NCI-H2171 (cell line): Measurements from ENCODE around the gene ATP8A2.
A peak's percentile ranks its signal among the peaks of the same experiment; 100 is the strongest.

ENCODE experiments used
- DNase-seq: peaks from one replicate; lab custom pipeline; 2025; lab: John Stamatoyannopoulos, UW

Gene ATP8A2

DNA sequence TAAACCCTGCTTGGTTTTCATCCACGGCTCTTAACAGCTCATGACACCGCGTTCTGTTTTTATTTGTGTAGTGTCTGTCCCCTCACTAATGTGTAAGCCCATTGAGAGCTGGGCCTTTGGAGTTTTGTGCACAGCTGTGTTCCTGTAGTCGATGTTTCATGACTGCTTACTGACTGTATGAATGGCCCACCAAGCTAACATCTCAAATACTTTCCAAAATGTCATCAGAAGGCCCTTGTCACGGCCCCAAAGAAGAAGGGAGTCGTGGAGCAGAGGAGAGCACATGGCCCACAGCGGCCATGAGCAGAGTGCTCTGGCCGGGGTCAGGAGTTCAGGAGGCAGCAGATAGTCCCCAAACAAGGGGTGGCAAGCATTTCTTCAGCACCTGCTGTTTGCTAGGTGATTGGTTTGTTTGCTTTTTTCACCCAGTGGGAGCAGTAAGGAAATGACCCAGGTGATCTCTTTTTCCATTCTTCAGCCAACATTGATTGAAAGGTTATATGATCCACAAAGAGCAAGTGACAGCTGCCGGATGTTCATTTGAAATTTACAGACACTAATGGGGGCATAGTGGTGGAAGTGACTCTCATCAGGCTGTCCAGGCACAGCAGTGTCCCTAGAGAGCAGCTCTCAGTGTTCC lies 315.2 kb downstream of the ATP8A2 start:
- DNase-seq = peak; percentile 6

DNA sequence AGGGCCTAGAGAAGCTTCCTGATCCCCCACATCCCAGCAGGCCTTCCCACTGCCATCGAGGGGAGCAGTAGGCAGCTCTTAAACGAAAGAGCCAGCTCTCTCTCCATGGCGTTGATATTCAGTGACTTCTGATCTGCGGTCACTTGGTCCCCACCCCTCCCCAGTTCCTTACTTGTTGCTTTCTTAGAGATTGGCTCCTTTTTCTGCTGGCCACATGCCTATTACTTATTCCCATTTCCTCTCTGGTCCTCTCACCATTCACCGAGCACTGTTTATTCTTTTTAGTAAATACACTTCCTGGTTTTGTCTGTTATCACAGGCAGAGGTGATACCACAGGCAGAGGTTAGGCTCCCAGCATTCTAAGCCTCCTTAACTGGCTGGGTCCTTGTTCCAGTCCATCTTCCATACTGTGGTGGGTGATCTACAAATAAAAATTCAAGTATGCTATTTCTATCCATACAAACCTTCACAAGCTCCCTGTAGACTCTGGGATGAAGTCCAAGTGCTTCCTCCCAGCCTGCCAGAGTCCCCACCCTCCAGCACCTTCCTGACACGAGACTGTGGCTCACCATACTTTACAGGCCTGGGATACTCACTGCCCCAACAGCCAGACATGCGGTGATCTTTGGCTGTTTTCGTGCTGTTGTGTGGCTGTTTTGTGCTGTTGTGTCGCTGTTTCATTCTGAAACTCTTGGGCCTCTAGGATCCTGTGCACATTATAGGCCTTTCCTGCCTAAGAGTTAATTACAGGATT lies 315.9 kb downstream of the ATP8A2 start:
- no peak for DNase-seq

DNA sequence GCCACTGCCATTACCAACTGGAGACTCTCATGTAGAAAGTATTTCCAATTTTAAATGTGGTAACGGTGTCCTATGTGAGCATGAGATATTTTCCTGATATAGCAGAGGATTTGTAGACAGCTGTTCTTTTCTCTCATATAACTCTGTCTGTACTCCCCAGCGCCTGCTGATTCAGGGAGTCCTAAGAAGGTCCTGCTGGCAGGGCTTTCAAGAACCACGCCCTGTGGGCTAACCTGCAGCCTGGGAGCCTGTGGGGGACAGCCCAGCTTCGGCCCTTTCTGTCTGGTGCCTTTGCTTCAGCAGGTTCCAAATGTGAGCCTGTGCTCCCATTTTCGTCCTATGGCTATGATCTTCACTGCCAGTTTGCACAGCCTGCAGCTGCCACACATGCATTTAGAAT lies 316.8 kb downstream of the ATP8A2 start:
- DNase-seq = no peak

DNA sequence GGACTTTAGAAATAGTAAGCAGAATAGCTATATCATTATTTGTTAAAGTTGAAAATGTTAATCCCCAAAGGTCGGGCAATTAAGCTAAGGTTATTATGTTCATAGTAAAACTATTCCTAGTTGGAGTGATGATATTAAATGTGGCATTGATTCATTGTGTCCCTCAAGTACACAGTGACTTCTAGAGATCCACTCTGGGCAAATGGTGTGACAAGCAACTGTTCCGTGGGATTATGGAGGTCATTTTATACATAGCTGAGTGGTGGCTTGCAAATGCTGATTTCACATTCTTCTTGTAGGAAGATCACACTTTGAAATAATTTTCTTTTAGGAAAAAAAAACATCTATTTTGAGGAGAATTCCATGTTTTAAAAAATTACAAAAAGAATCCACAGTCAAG lies 317.8 kb downstream of the ATP8A2 start:
- no peak for DNase-seq

DNA sequence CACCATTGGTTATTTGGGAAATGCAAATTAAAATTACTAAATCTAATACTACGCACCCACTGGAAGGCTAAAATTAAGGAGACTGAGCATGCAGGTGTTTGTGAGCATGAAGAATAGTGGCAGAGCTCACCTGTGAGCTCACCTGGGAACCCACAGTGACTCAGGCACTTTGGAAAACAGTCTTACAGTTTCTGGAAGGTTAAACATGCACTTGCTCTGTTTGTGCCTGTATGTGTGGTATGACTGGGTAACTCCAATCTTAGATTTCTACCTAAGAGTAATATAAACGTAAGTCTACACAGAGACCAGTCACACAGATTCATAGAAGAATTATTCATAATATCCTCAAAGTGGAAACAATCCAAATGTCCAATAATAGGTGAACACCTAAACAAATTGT lies 318.8 kb downstream of the ATP8A2 start:
- no peak for DNase-seq

DNA sequence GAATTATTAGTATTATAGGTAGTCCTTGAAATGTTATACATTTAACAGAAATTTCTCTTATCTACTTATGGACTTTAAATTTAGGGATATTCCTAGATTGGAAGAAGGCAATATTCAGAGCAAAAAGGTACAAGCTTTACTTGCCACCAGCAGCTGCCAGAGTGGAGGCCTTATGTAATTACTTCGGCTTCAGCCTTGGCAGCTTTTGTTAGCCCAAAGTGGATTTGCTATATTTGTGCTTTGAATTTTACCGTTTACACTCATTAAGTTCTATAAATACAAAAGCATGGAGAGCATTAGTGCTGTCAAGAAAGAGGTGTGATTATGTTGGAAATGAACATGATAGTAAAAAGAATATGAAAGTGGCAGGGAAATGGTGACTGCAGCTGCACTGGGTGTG lies 319.9 kb downstream of the ATP8A2 start:
- no peak for DNase-seq

DNA sequence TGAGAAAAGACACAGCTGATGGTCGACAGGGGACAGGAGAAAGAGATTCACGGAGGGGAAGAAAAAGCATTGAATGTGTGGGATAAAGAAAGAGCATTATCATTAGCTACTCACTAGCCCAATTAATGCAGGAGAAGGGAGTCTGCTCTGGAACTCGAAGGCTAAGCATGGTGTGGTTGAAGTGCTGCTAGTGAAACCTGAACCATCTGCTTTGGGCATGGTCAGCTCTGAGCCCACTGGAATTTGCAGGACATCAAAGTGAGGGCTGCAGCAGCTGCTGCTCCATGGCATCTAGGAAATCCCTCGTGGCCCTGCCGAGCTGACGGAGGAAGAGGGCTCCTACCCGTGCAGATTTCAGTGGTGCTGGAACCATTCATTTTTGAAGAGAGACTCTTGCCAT lies 320.3 kb downstream of the ATP8A2 start:
- DNase-seq = no peak

DNA sequence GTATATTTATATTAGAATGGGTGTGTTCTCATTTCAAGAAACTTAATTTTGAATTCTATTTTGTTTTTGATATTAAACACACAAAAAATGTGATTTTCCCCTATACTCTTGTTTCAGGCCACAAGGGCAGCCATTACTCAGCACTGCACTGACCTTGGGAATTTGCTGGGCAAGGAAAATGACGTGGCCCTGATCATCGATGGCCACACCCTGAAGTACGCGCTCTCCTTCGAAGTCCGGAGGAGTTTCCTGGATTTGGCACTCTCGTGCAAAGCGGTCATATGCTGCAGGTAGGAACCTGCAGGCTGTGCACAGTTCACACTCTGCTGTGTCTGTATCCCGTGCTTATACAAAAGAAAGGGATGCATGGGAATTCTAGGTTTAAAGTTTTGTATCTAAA lies 327.3 kb downstream of the ATP8A2 start:
- no peak for DNase-seq

DNA sequence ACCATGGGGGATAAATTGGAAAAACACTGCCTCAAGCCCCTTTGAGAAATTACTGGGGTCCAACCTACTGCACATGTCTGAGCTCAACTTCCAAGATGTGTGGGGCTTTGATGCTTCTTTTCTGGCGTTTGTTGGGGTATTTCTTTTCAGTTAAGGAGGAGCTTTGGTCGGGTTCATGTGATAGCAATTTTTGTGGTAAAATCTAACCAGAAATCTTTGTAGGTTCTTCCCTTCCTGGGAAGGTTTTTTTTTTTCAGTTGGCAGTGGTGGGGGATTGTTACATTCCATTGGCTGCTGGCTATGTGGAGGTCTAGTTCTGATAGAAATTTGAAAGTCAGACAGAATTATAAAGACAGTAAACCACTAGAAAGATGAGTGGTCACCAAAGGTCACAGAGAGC lies 327.8 kb downstream of the ATP8A2 start:
- DNase-seq = no peak

DNA sequence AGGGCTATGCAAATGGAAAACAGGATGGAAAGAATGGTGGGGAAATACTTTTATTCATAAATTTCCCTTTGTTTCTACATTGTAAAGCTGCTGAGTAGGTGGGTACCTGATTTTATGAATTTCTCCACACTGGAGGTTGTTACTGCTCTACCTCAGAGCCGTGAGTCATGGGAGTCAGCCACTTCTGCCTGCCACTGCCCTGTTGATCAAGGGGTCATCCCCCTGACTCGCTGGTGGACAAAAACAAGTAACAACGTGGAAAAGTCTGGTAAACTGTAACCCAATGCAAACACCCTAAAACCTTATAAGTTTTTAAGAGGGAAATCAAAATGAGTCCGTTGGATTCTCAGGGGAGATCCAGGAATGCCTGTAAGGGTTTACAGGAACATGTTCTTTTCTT lies 329.5 kb downstream of the ATP8A2 start:
- no peak for DNase-seq

DNA sequence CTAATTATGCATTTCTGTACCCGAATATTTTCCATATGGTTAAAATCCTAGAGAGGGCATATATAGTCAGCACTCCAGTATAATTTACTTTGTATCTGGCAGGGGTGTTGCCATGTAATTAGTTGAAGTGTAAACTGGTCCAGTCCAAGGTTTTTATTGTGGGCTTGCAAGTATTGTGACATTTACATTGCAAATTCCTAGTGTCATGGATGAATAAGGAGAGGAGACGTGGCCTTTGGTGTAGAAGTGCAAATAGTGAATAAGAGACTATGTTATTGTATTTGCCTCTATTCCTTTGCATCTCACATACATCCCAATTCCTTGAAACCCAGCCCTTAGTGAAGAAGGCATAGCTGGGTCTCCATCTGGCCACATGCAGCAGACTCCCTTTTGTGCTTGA lies 330.6 kb downstream of the ATP8A2 start:
- DNase-seq = no peak

DNA sequence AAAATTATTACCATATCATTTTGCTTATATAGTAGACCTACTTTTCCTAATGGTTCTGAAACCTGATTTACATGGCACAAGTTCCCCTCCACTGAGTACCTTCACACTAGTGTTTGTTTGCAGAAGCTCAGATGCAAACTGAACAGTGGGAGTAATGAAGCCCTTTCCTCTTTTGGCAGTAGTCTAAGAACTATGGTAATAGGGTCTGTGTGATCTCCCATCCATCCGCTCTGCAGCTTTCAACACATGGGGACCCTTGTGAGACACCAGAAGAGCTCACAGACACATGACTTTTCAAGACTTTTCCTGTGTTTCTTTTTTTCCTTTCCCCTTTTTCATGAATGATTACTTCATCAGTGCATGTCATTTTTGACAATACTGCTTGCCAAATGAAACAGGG lies 336.0 kb downstream of the ATP8A2 start:
- no peak for DNase-seq

DNA sequence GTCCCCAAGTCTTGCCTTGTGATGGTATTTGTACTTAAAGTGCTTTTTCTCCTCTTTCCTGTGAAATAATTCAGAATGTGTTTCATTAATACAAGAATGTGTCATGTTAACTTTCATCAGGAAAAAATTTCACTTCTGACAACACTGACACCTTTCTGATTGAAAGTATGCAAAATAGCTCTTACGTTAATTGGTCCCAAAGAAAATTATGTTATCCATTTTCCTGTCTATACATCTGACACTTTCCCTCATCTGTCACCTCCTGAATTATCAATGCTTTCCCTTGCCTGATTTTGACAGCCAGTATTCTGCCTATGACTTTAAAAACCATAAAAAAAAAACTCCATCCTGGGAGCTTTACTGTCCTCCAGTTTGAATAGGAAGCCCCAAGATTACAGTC lies 336.5 kb downstream of the ATP8A2 start:
- no peak for DNase-seq

DNA sequence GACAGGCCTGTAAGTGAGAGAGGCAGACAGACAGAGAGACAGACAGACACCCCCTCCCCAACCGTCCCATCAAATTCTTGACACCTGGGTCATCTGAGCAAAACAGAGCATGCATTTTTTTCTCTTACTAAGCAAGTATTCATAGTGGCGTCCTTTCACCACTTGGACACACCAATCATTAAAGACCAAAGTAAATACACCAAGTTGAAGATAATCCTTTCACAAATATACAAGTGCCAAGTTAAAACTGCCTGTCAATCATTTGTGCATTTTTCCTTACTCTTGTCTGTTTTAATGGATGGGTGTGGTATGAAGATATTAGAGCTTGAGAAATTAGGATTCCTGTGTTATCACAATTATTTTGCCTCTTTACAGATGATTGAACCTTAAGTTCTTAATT lies 337.3 kb downstream of the ATP8A2 start:
- no peak for DNase-seq

DNA sequence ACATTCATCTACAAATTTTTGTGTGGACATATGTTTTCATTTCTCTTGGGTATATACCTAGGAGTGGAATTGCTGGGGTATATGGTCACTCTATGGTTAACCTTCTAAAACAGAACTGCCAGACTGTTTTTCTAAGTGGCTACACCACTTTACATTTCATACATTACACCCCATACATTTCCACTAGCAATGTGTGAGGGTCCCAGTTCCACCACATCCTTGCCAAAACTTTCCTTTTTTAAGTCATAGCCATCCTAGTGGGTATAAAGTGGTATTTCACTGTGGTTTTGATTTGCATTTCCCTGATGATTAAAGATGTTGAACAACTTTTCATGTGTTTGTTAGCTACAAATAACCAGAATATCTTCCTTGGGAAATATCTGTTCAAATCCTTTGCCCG lies 344.0 kb downstream of the ATP8A2 start:
- no peak for DNase-seq

DNA sequence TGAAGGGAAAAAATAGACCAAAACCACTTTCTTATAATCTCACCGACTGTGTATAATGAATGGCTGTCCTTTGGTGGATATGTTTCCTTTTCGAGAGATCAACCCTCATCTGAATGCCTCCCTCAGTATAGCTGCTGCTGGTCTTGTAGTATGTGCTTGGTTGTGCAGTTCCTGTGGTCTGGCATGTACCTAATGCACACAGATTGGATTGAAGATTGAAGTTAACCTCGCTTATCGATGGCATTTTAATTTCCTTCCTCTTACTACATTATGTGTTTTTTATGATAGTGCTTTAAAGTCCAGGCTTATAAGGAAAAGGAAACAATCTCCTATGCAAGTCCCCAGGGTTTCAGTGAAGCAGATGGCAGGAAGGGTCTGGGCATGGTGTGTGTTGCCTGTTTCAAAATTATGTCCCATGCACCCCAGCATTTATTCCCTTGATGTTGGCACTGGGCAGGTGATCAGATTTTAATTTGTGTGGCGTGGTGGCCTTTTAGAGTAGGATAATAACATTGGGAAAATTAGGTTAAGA lies 346.0 kb downstream of the ATP8A2 start:
- DNase-seq = no peak

DNA sequence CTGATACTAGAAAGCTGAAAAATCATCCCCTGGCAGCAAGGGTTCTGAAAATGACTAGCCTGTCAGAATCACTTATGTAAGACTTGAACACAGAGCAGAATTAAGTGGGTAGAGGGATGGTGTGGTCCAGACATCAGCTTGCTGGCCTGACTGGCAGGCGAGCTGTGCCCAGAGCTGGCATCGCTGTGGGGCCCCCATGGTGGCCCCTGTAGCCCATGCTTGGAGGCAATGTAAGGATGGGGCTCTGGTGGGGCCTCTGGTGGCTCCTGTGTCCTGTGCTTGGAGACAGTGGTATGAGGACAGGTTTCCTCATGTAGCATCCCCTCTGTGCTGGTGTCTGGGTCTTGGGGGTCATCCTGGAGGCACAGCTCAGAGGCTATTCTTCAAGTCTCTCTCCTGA lies 347.9 kb downstream of the ATP8A2 start:
- no peak for DNase-seq

DNA sequence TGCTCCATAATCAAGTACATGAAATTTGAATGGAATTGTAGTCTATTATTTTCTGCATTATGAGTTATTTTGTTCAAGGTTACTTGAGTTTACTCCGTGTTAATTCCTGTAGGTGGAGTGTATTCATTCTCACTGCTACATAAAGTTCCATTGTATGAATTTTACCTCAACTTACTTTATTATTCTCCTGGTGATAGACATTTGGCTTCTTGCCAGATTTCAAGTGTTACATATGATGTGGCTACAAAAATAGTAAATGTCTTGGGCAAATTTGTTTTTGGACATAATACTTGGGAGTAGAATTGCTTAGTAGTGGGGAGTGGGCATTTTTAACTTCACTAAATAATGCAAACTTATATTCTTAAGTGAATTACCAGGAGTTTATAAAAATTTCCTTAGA lies 351.1 kb downstream of the ATP8A2 start:
- no peak for DNase-seq

DNA sequence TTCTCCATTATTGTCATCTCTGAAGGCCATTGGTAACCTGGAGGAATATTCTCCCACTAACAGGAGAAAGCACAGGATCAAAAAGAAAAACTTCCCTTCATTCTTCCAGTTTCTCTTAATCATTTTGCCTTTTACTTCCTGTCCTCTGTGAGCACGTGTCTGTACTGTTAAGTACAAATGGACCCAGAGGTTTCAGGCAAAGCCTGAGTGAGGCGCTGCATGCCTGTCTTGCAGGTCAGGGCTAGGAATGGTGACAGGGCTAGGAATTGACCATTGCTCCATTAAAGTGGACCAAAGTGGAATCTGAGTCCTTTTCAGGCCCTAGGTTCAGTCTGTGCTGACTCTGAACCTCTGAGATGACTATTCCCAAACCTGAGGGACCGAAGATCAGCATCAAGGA lies 353.3 kb downstream of the ATP8A2 start:
- DNase-seq = no peak

DNA sequence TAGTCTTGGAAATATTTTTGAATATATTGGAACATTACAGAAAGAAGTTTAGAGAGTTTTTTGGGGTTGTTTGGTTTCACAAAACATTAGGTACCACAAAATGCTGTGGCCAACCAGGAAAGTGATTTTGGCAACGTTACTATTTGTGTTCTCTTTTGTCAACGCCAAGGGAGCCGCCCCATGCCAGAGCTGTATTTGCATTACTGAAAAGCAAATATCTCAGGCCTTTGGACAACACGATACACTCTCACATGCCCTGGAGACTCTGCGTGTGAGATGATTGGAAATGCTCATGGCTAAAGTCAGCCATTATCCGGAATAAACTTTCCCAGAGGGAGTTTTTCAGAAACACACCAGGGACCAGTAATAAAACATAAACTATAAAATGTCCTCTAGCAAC lies 355.5 kb downstream of the ATP8A2 start:
- DNase-seq = no peak

DNA sequence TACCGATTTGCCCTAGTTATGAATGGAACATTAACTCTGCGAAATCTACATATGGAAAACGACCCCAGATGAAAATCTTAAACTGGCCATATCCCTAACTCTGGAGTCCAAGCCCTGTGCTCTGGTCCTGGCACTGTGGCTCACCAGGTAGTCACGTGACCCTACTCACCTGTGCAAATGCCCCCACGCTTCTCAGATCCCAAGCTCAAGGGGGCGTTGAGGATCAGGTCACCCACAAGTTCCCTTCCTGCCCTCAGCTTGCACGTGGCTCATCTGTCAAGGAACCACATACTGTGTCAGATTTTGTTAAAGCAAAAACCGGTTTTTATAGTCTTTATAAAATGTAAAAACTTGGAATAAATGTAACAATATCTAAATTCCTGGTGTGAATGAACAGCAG lies 356.0 kb downstream of the ATP8A2 start:
- DNase-seq = no peak

DNA sequence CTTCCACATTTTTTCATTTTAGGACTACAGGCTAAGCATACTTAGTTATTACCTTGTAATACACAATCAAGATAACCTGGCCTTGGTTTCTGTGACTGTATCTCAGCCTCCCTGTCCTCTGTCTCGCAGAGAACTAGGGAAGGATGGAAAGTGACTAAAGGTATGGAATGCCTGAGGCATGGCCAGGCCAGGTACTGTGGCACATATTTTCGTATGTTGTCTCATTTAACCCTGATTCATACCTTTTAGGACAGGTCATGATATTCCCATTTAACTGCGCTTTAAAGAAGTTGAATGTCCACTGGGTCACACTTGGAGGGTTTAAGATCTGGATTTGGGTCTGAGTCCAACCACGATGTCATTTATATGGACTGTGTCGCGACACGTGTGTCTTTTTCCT lies 357.4 kb downstream of the ATP8A2 start:
- no peak for DNase-seq

DNA sequence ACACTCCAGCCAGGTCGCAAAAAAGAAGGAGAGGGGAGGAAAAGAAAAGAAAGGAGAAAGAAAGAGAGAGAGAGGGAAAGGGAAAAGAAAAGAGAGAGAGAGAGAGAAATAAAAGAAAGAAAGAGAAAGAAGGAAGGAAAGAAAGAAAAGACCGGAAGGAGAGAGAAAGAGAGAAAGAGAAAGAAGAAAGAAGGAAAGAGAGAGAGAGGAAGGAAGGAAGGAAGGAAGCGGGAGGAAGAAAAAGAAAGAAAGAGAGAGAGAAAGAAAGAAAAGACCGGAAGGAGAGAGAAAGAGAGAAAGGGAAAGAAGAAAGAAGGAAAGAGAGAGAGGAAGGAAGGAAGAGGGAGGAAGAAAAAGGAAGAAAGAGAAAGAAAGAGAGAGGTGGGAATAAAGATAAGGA lies 359.3 kb downstream of the ATP8A2 start:
- DNase-seq = no peak

DNA sequence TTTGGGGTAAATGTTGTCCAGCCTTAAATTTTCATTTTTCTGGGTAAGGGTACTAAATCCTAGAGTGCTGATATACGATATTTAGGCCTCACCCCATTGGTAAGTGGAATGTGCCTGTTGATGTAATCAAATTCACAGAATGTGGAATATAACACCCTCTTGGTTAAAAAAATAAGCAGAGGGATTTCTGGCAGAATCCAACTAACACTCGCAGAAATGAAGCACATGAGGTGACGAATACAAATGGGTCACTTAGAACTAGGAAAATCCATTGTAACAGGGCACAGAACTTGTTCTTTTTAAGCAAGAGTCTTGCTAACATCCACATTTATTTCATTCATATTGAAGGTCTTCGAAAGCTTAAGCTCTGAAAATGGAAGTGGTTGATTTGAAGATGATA lies 359.8 kb downstream of the ATP8A2 start:
- DNase-seq = no peak
